ENCODE measurements around the gene DDX23. TPM values are rescaled to one million over a fixed set of nuclear protein-coding genes. Genes with fewer than 3 reads are reported as not detected.

DDX23 gene
- total RNA-seq, 1 donor from 2014 or later, result 72.4 TPM

DNA sequence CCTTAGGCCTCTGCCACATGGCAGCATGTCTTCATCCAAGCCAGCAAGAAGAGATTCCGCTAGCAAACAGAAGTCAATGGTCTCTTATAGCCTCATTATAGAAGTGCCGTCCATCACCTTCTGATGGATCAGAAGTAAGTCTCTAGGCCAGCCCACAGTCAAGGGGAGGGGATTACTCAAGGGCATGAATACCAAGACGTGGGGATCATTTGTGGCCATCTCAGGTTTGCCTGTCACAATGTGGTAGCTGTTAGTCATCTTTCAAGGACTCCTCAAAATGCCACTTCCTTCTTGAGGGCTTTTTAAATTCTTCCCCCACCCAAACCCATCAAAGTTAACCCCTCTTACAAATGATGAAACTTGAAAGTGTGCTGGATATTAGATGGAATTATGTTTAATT is 55.0 kb downstream of the DDX23 start:
- no peak for DNase-seq (ENCODE audit: low read depth in 2 of 2)

DNA sequence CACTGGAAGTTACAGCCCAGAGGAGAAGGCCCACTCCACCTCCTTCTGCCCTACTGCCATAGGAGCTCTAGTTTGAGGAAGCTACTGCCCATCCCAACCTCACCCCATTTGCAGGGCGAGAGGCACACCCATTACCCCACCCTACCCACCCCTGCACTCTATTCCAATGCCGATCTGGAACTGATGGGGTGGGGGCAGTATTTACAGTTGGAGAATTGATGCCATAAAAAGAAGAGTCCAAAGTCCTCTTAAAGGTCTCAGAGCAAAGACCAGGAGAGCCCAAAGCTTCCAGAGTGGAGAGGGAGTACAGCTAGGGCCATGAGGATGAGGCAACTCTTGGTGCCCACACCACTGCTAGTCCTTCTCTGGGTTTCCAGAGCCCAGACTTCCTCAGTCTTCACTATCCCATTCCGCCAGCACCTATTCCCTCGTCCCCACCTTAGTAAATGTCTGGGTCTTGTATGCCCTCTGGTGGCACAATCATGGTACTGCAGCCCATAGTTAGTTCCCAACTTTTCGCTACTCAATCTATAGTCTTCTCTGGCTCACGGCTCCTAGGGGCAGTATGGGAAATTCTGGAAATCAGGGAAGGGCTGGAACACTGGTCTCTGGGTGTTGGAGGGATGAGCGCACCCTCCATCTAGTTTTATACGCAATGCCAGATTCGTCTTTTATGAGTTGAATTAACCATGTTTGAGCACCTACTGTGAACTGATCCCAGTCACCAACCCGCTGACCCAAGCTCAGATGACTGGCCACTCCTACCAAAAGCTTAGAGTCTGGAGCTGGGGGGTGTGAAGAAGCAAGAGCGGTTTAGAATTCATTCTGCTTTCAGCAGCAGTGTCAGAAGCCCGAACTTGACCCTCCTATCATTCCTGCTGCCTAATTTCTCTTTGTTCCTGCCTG is 56.2 kb downstream of the DDX23 start:
- peak; percentile 81 for DNase-seq (ENCODE audit: low read depth in 2 of 2)

DNA sequence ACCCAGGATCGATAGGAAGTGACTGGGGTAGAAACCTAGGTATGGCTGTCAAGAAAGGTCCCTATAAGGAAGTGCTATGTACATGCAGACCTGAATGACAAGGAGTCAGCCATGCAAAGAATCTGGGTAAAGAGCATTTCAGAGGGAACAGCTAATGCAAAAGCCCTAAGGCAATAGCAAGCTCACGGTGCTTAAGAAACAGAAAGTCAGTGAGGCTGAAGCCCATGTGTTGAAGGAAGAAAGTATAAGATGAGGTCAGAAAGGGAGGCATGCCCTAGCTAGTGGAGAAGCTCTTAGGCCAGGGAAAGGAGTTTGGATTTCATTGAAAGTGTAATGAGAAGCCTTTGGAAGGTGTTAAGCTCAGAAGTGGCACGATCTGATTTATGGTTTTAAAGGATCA is 57.1 kb downstream of the DDX23 start:
- no peak for DNase-seq (ENCODE audit: low read depth in 2 of 2)

DNA sequence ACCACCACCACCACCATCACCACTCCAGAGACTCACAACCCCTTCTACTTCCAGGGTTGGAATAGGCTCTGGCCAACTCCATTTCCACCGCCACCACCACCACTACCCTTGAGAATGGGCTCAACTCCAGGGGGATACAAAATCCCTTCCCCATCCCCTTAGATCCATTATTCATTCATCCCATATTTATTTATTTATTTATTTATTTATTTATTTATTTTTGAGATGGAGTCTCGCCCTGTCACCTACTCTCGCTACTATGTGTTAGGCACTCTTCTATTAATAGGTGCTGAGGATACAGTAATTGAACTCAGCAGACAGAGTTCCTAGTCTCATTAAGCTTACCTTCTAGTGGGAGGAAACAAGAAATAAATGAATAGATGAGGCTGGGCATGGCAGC is 58.3 kb downstream of the DDX23 start:
- DNase-seq (ENCODE audit: low read depth in 2 of 2), result no peak

DNA sequence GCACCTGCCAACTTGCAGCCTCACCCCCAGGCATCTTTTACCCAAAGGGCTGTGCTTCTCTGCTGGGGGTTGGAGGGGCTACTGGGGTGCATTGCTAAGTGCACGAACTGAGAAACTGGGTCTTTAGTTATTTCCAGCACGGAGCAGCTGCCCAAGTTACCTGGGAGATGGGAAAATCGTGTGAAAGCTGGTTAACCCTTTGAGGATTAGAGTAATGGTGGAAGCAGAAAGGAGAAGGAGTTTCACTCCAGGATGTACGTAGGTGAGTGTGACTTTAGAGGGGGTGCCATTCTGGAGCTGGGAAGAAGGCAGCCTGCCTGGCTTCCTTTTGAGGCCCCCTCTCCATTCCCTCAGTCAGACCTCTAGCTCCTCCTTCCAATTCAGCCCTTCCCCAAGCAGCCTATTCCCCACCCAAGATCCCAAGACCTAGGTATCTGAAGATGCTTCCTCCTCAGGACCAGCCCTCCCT is 62.1 kb downstream of the DDX23 start:
- no peak for DNase-seq (ENCODE audit: low read depth in 2 of 2)

DNA sequence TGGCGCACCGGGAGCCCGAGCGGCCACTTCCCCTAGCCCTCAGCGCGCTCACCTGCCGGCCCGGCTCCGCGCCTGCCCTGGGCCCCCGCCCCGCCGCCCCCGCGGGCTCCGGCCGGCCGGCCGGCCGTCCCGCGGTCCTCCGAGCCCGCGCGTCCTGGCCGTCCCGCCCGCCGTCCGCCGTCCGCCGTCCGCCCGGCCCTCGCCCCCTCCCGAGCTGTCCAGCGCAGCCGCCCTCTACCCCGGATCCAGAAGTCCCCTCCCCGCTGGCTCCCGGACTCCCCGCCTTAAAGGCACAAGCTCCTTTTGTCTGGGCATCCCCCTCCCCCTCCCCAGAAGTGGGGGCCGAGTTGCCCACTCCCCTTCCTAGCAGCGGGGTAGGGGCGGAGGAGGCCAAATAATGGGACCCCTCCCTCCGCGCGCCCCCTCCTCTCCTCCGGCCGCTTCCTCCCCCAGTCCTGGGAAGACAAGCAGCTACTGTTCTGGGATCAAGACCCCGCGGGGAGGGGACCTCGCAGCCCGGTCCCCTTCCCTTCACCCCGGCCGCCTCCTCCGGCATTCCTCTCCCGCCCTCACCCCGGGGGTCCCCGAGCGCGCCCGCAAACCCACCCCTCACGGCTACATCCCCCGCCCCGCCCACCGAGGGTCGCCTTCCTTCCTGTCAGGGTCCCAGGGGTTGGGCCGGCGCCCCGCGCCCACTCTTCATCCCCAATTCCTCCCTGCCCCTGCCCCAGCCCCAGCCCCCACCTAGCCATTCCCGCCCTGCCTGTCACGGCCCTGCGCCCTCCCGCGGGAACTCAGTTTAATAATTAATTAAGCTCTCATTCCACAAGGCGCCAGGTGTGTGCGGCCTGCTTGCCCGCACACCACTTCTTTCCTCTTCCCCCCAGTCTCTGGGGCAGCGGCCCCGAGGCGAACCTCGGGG is 62.8 kb downstream of the DDX23 start, which contains the start of gene ADCY6:
Gene ADCY6, minus strand, starts transcription at position 236 of the 922 bp plus-strand sequence. CDS start 5,655 bp downstream, outside the sequence.
- peak; percentile 86 for DNase-seq (ENCODE audit: low read depth in 2 of 2)

DNA sequence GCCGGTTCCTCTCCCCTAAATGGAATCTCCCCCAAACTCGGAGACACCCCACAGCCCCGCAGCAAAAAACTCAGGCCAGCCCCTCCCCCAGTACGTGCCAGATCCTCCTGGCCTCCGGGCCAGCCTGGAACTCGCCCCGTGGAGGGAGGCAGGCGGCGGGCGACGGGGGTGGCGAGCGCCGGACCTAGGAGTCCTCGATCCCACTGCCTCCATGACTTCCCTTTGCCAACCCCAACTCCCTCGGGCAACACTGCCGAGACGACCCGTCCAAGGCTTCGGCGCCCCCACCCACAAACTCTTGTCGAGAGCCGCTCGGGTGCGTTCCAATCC is 63.5 kb downstream of the DDX23 start:
- DNase-seq (ENCODE audit: low read depth in 2 of 2), result peak; percentile 18 to 24

DNA sequence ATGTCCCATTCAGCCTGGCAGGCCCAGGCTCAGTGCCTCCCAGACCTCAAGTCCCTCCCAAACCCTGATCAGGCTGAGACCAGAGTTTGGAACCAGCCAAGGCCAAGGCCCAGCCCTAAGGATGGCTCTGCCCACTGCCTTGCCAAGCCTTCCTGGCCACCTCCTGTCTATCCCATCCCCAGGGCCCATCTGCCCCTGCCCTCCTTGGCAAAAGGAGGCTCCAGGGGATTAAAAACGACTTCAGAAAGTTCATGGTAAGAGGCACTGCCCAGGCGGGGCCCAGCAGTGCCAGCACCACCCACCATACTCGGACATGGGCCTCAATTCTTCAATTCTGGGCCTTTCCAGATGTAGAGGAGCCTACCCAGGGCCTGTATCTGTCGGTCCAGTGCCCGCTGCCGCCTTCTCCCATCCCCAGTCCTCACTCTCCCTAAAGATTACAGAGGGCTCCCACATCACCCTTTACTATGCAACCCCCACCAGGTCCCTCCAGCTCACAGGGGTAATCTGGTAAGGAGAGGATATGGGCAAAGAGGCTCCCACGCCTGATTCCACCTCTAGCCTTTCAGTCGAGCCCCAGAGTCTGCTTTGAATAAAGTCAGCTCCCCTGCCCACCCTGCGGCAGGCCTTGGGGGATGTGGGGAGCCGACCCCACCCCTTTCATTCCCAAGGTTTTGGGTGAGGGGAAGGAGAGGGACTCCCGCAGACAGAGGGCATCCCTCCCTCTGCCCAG is 64.0 kb downstream of the DDX23 start:
- no peak for DNase-seq (ENCODE audit: low read depth in 2 of 2)

DNA sequence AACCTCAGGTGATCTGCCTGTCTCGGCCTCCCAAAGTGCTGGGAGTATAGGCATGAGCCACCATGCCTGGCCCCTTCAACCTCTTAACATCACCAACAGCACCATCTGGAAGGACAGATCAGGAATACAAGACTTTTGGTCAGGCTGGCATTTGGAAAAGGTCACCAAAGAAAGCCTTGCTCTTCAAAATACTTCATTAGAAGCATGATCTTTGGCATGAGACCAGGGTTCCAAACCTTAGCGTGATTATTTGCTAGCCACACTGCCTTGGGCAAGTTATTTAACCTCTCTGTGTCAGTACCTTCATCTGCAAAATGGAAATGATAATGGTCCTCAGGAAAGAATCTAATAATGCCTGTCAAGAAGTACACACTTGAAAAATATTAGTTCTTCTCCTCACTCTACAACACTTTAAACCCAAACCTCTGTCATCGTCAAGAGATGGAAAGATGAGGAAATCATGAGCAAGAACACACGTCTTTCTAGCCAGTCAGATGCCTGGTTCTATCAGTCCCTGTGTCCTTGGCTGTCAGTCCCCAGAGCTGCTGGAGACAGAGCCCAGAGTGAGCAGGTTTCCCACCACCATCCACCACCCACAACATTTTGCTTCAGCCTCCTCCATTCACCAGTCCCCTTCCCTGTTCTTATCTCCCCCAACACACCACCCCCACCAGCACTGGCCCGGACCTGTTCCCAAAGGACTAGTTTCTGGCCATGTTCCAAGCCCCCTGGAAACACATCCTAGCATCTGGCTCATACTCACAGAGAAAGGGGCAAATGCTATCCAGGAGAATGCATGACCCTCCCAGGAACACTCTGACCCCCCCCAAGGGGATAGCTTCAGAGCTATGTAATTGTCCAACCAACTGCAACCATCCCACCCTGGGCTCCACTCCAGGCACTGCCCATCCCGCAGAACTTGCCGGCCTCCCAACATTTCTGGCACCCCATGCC is 65.1 kb downstream of the DDX23 start:
- DNase-seq (ENCODE audit: low read depth in 2 of 2), result no peak

DNA sequence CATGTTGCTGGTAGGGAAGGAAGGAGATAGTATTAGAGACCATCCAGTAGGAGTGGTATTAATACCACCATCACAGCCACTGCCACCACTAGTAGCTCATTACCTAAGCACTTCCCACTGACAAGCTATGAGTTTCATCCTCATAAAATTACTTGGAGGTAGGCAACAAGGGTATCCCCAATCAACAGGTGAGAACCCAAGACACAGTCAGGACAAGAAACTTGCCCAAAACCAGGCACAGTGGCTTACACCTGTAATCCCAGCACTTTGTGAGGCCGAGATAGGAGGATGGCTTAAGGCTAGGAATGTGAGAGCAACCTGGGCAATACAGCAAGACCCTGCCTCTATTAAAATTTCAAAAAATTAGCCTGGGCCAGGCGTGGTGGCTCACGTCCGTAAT is 68.5 kb downstream of the DDX23 start:
- DNase-seq (ENCODE audit: low read depth in 2 of 2), result no peak

DNA sequence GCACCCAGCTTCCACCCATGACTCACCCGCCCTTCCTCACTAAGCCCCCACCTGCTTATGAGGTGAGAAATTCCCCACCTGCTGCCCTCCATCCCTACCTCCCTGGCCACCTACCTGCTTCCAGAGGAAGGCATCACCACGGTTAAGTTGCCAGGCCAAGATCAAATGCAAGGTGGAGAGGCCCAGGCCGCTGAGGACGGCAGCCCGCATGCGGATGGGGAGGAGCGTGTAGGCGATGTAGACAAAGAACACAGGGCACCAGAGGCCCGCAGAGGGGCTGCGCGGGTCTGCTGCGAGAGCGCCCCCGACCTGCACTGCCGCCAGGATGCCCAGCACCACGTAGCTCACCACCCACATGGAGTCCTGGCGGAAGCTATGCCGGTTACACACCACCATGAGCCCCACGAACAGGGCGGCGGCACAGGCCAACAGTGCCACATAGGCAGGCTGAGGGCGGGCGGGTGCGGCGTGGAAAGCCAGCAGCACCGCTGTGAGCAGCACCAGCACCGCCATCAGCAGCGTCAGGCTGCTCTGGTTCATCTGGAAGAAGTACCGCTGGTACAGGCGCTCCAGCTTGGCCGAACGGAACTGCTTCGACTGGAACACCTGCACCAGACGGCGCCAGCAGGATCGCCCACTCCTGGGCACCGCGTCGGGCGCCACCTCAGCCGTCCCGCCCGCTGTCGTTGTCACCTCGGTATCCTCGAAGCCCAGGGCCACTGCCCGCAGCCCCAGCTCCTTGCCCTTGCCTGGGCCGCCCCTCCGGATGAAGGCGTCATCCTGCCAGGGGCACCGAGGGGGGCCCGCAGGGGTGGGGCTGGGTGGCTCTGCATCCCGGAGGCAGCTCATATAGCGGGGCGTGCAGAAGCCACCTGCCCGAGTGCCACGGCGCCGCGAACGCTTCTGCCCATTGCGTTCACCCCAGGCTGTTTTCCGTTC is 69.2 kb downstream of the DDX23 start:
- DNase-seq (ENCODE audit: low read depth in 2 of 2), result no peak

DNA sequence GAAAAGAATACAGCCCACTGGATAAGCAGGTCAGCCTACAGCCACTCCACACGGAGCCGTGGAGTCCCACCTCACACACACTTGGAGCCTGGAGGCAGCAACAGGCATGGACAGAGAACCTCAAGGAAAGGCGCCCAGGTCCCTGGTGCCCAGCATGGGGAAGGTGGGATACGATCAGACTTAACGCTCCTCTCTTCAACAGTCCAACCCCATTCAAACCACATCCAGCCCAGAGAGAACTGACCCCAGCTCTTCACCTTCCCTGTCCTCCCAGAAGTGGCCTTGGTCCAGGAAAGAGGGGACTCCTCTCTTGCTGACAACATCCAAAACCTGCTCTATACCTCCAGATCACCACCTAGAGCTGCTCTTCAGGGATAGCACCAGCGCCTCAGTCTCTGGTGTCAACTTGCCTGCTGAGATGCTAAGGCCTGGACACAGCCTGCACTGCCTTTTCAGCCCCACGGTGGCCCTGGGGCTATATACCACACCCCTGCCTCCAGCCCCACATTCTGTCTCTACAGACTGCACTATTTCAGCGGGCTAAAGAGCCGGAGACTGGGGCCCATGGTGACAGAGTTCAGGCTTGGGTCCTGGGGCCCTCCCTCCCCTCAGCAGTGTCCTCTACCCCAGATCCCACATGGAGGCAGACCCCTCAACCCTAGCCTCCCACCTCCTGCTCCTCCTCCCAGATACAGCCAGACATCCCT is 70.1 kb downstream of the DDX23 start:
- no peak for DNase-seq (ENCODE audit: low read depth in 2 of 2)

DNA sequence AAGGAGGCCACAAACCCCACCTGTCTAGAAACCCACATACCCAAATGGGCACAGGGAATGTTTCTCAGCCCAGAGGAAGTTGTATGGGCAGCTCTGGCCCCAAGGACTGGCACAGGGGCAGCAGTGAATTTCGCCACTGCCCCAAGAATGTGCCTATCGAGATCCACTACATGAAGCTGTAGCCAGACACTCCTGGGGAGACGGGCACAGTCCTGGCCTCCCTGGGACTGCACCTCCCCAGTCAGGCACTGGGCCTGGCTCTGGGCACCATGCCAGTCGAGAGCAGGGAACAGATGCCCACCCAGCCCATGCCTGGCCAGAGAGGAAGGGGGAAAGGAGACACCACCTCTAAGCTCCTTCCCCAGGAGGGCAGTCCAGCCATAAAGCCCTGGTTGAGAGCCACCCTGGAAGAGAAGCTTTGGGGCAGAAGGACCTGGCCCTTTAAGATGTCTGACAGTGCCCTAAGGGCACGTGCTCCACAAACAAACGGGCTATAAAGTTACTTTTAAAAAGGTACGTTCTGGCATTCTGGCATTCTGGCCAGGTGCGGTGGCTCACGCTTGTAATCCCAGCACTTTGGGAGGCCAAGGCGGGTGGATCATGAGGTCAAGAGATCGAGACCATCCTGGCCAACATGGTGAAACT is 71.5 kb downstream of the DDX23 start:
- no peak for DNase-seq (ENCODE audit: low read depth in 2 of 2)

DNA sequence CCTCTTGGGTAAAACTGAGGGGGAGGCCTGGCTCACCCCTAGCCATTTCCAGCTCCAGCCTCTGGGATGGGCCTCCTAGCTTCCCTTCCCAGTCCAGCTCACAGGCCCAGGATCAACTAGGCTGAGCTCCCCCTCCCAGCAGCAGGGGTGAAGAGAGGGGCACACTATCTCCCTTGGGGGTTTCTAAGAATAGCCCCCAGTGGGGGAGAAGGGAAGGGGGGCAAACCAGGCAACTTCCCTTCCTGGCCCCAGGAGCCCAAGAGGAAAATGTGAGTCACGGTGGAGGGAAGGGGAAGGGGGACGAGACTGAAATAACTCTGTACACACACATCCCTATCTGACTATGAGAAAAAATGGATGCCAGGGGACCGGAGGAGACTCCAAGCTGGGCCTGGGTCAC is 72.1 kb downstream of the DDX23 start:
- peak; percentile 79 to 86 for DNase-seq (ENCODE audit: low read depth in 2 of 2)
